ENCODE measurements around the gene B4GAT1.

B4GAT1 gene

GRCh38 chr11:66362481-66363147 is 15.2 kb upstream of the B4GAT1 start:
- Histone ChIP-seq H3K18ac (ENCODE audit: low read depth in 1 of 2, low read length in 2 of 2) (no peak overlapping the region), H4K91ac (ENCODE audit: low read length) (no peak overlapping the region), H3K23ac (ENCODE audit: low read length in 2 of 2) (no peak overlapping the region), H2AFZ (ENCODE audit: low read depth, low read length) (no peak overlapping the region), H3K36me3 (ENCODE audit: control insufficient read depth in 1 of 2, insufficient read depth in 2 of 2, low read depth in 1 of 2, low read length in 2 of 2) (peaks cover 0 to 42% of the 10 kb centered on the region in 2 experiments), H3K27me3 (ENCODE audit: control insufficient read depth in 1 of 2, insufficient read depth in 1 of 2, low read length in 2 of 2) (peaks cover 0 to 3% of the 10 kb centered on the region in 2 experiments), H3K4me1 (ENCODE audit: control insufficient read depth, insufficient read depth, low read depth, low read length) (peaks cover 2% of the 10 kb centered on the region), H2AK5ac (ENCODE audit: low read length, severe bottlenecking) (no peak overlapping the region), H3K79me1 (replicated peaks; ENCODE audit: low read length, poor library complexity, severe bottlenecking) (no peaks in the 10 kb centered on the region), H3K4ac (ENCODE audit: low read depth in 1 of 2, low read length in 2 of 2) (no peak overlapping the region), H2BK120ac (ENCODE audit: low read depth, low read length) (no peak overlapping the region), H2BK12ac (ENCODE audit: low read length in 2 of 2) (no peak overlapping the region), H3K9ac (ENCODE audit: low read length) (no peak overlapping the region), H3K14ac (ENCODE audit: low read length in 2 of 2) (no peak overlapping the region), H3K27ac (ENCODE audit: low read length, poor library complexity, severe bottlenecking) (no peak overlapping the region), H2BK5ac (ENCODE audit: low read depth, low read length, poor library complexity, severe bottlenecking) (no peak overlapping the region), H2BK15ac (ENCODE audit: low read depth, poor library complexity, severe bottlenecking) (no peak overlapping the region), H3K4me2 (ENCODE audit: low read length, poor library complexity, severe bottlenecking) (no peak overlapping the region), H3K4me3 (ENCODE audit: insufficient read depth in 1 of 2, low read depth in 1 of 2, low read length in 2 of 2) (no peak overlapping the region), H3K9me3 (ENCODE audit: control insufficient read depth, low read length) (no peaks in the 10 kb centered on the region), H4K8ac (ENCODE audit: low read length) (no peak overlapping the region)
- 90% methylated on average over 9 of the region's 9 CpGs for WGBS
- DNase-seq: no peak

- Histone ChIP-seq H2BK12ac (ENCODE audit: low read length in 2 of 2) (no peak overlapping the region), H3K4me1 (ENCODE audit: control insufficient read depth, insufficient read depth, low read depth, low read length) (peaks cover 2% of the 10 kb centered on the region), H3K9ac (ENCODE audit: low read length) (no peak overlapping the region), H3K27ac (ENCODE audit: low read length, poor library complexity, severe bottlenecking) (no peak overlapping the region), H3K27me3 (ENCODE audit: control insufficient read depth in 1 of 2, insufficient read depth in 1 of 2, low read length in 2 of 2) (no peaks in the 10 kb centered on the region), H4K8ac (ENCODE audit: low read length) (no peak overlapping the region), H2AK5ac (ENCODE audit: low read length, severe bottlenecking) (no peak overlapping the region), H2BK15ac (ENCODE audit: low read depth, poor library complexity, severe bottlenecking) (no peak overlapping the region), H2BK120ac (ENCODE audit: low read depth, low read length) (no peak overlapping the region), H3K9me3 (ENCODE audit: control insufficient read depth, low read length) (no peaks in the 10 kb centered on the region), H3K4me2 (ENCODE audit: low read length, poor library complexity, severe bottlenecking) (no peak overlapping the region), H3K23ac (ENCODE audit: low read length in 2 of 2) (no peak overlapping the region), H3K79me1 (replicated peaks; ENCODE audit: low read length, poor library complexity, severe bottlenecking) (no peaks in the 10 kb centered on the region), H2BK5ac (ENCODE audit: low read depth, low read length, poor library complexity, severe bottlenecking) (no peak overlapping the region), H3K36me3 (ENCODE audit: control insufficient read depth in 1 of 2, insufficient read depth in 2 of 2, low read depth in 1 of 2, low read length in 2 of 2) (peaks cover 0 to 37% of the 10 kb centered on the region in 2 experiments), H4K91ac (ENCODE audit: low read length) (no peak overlapping the region), H3K4ac (ENCODE audit: low read depth in 1 of 2, low read length in 2 of 2) (no peak overlapping the region), H2AFZ (ENCODE audit: low read depth, low read length) (no peak overlapping the region), H3K14ac (ENCODE audit: low read length in 2 of 2) (no peak overlapping the region), H3K18ac (ENCODE audit: low read depth in 1 of 2, low read length in 2 of 2) (no peak overlapping the region), H3K4me3 (ENCODE audit: insufficient read depth in 1 of 2, low read depth in 1 of 2, low read length in 2 of 2) (no peak overlapping the region)
- DNase-seq: no peak
- WGBS: 87% methylated on average over 6 of the region's 6 CpGs
These were observed 14.1 kb upstream of the B4GAT1 start for GRCh38 chr11:66361502-66361941.

GRCh38 chr11:66360406-66361073 is 13.1 kb upstream of the B4GAT1 start:
- no peaks in the 10 kb centered on the region for H3K27me3 ChIP-seq (ENCODE audit: control insufficient read depth in 1 of 2, insufficient read depth in 1 of 2, low read length in 2 of 2)
- H3K27ac ChIP-seq (ENCODE audit: low read length, poor library complexity, severe bottlenecking): no peak overlapping the region
- H2BK12ac ChIP-seq (ENCODE audit: low read length in 2 of 2): no peak overlapping the region
- H4K8ac ChIP-seq (ENCODE audit: low read length): no peak overlapping the region
- no peak for DNase-seq
- H2AFZ ChIP-seq (ENCODE audit: low read depth, low read length): no peak overlapping the region
- H2BK15ac ChIP-seq (ENCODE audit: low read depth, poor library complexity, severe bottlenecking): no peak overlapping the region
- no peak overlapping the region for H3K4ac ChIP-seq (ENCODE audit: low read depth in 1 of 2, low read length in 2 of 2)
- H4K91ac ChIP-seq (ENCODE audit: low read length): no peak overlapping the region
- H2BK5ac ChIP-seq (ENCODE audit: low read depth, low read length, poor library complexity, severe bottlenecking): no peak overlapping the region
- no peak overlapping the region for H3K9ac ChIP-seq (ENCODE audit: low read length)
- no peak overlapping the region for H3K23ac ChIP-seq (ENCODE audit: low read length in 2 of 2)
- no peak overlapping the region for H3K4me3 ChIP-seq (ENCODE audit: insufficient read depth in 1 of 2, low read depth in 1 of 2, low read length in 2 of 2)
- H3K36me3 ChIP-seq (ENCODE audit: control insufficient read depth in 1 of 2, insufficient read depth in 2 of 2, low read depth in 1 of 2, low read length in 2 of 2): peaks cover 0 to 30% of the 10 kb centered on the region in 2 experiments
- peaks cover 2% of the 10 kb centered on the region for H3K4me1 ChIP-seq (ENCODE audit: control insufficient read depth, insufficient read depth, low read depth, low read length)
- no peak overlapping the region for H2BK120ac ChIP-seq (ENCODE audit: low read depth, low read length)
- WGBS: 98% methylated on average over 13 of the region's 15 CpGs
- no peak overlapping the region for H3K18ac ChIP-seq (ENCODE audit: low read depth in 1 of 2, low read length in 2 of 2)
- no peaks in the 10 kb centered on the region for H3K79me1 ChIP-seq (replicated peaks; ENCODE audit: low read length, poor library complexity, severe bottlenecking)
- no peaks in the 10 kb centered on the region for H3K9me3 ChIP-seq (ENCODE audit: control insufficient read depth, low read length)
- no peak overlapping the region for H3K14ac ChIP-seq (ENCODE audit: low read length in 2 of 2)
- H3K4me2 ChIP-seq (ENCODE audit: low read length, poor library complexity, severe bottlenecking): no peak overlapping the region
- H2AK5ac ChIP-seq (ENCODE audit: low read length, severe bottlenecking): no peak overlapping the region

GRCh38 chr11:66359662-66360087 is 12.2 kb upstream of the B4GAT1 start:
- Histone ChIP-seq H3K36me3 (ENCODE audit: control insufficient read depth in 1 of 2, insufficient read depth in 2 of 2, low read depth in 1 of 2, low read length in 2 of 2) (peaks cover 0 to 24% of the 10 kb centered on the region in 2 experiments), H4K91ac (ENCODE audit: low read length) (no peak overlapping the region), H2BK5ac (ENCODE audit: low read depth, low read length, poor library complexity, severe bottlenecking) (no peak overlapping the region), H3K27ac (ENCODE audit: low read length, poor library complexity, severe bottlenecking) (no peak overlapping the region), H4K8ac (ENCODE audit: low read length) (no peak overlapping the region), H3K27me3 (ENCODE audit: control insufficient read depth in 1 of 2, insufficient read depth in 1 of 2, low read length in 2 of 2) (no peaks in the 10 kb centered on the region), H3K4ac (ENCODE audit: low read depth in 1 of 2, low read length in 2 of 2) (no peak overlapping the region), H2BK12ac (ENCODE audit: low read length in 2 of 2) (no peak overlapping the region), H3K4me2 (ENCODE audit: low read length, poor library complexity, severe bottlenecking) (no peak overlapping the region), H3K23ac (ENCODE audit: low read length in 2 of 2) (no peak overlapping the region), H3K14ac (ENCODE audit: low read length in 2 of 2) (no peak overlapping the region), H3K9me3 (ENCODE audit: control insufficient read depth, low read length) (no peaks in the 10 kb centered on the region), H3K9ac (ENCODE audit: low read length) (no peak overlapping the region), H3K4me1 (ENCODE audit: control insufficient read depth, insufficient read depth, low read depth, low read length) (peaks cover 2% of the 10 kb centered on the region), H2AFZ (ENCODE audit: low read depth, low read length) (no peak overlapping the region), H3K79me1 (replicated peaks; ENCODE audit: low read length, poor library complexity, severe bottlenecking) (no peaks in the 10 kb centered on the region), H2AK5ac (ENCODE audit: low read length, severe bottlenecking) (no peak overlapping the region), H3K18ac (ENCODE audit: low read depth in 1 of 2, low read length in 2 of 2) (no peak overlapping the region), H3K4me3 (ENCODE audit: insufficient read depth in 1 of 2, low read depth in 1 of 2, low read length in 2 of 2) (no peak overlapping the region), H2BK15ac (ENCODE audit: low read depth, poor library complexity, severe bottlenecking) (no peak overlapping the region), H2BK120ac (ENCODE audit: low read depth, low read length) (no peak overlapping the region)
- no peak for DNase-seq
- 74% methylated on average over 3 of the region's 3 CpGs for WGBS

Data from mesenchymal stem cell (in vitro differentiated cells and primary cell).